Measurements from ENCODE around the gene DARS1.

Gene DARS1

DNA sequence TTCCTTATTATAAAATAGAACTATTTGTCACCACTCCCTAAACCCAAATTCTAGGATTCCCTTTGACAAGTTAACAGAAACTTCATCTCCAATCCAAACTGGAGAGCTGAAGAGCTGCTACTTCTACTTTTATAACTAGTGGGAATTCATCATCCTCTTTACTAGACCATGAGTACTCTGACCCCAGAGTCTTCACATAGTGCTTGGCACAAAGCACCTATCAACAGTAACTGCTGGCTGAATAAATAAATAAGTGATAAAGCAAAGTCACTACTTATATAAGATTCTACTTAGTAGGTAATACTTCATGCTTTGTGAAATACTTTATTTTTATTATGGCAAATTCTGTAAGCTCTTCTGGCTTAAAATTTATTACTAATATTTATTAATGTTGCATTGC, 49.5 kb downstream of the DARS1 start:
- no peaks in the 10 kb centered on the region for H3K9me3 ChIP-seq (ENCODE audit: insufficient read depth, low read length)
- TF ChIP-seq, protein P1, sequence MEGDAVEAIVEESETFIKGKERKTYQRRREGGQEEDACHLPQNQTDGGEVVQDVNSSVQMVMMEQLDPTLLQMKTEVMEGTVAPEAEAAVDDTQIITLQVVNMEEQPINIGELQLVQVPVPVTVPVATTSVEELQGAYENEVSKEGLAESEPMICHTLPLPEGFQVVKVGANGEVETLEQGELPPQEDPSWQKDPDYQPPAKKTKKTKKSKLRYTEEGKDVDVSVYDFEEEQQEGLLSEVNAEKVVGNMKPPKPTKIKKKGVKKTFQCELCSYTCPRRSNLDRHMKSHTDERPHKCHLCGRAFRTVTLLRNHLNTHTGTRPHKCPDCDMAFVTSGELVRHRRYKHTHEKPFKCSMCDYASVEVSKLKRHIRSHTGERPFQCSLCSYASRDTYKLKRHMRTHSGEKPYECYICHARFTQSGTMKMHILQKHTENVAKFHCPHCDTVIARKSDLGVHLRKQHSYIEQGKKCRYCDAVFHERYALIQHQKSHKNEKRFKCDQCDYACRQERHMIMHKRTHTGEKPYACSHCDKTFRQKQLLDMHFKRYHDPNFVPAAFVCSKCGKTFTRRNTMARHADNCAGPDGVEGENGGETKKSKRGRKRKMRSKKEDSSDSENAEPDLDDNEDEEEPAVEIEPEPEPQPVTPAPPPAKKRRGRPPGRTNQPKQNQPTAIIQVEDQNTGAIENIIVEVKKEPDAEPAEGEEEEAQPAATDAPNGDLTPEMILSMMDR (IDR thresholded peaks at IDR 0.05; ENCODE audit: low read depth, low read length): no peak
- TF ChIP-seq EZH2phosphoT487 (IDR thresholded peaks at IDR 0.05; ENCODE audit: low read depth): no peak
- H3K79me2 ChIP-seq (ENCODE audit: low read length): no peaks in the 10 kb centered on the region; the same call in 1 of the 2 replicates
- peaks cover 4% of the 10 kb centered on the region for H4K20me1 ChIP-seq (ENCODE audit: insufficient read depth, low read length)
- H3K4me2 ChIP-seq (ENCODE audit: low read length): no peak overlapping the region
- H3K4me3 ChIP-seq (ENCODE audit: low read length): no peak overlapping the region
- H3K4me1 ChIP-seq (ENCODE audit: low read length): no peaks in the 10 kb centered on the region
- H3K27me3 ChIP-seq (ENCODE audit: low read depth, low read length): no peaks in the 10 kb centered on the region
- no peak overlapping the region for H3K27ac ChIP-seq (ENCODE audit: low read length)
- H2AFZ ChIP-seq (ENCODE audit: low read depth, low read length): no peak overlapping the region
- H3K36me3 ChIP-seq (replicated peaks; ENCODE audit: low read depth, low read length): peaks cover 32% of the 10 kb centered on the region
- H3K9ac ChIP-seq (ENCODE audit: low read length): no peak overlapping the region

GRCh38 chr2:135931776-135932443, 53.5 kb downstream of the DARS1 start:
- TF ChIP-seq, protein P1 (IDR thresholded peaks at IDR 0.05; ENCODE audit: low read depth, low read length): no peak
- no peak for TF ChIP-seq EZH2phosphoT487 (IDR thresholded peaks at IDR 0.05; ENCODE audit: low read depth)
- Histone ChIP-seq H3K27ac (ENCODE audit: low read length) (no peak overlapping the region), H3K4me1 (ENCODE audit: low read length) (no peaks in the 10 kb centered on the region), H3K4me3 (ENCODE audit: low read length) (no peak overlapping the region), H3K9ac (ENCODE audit: low read length) (no peak overlapping the region), H3K27me3 (ENCODE audit: low read depth, low read length) (no peaks in the 10 kb centered on the region), H2AFZ (ENCODE audit: low read depth, low read length) (no peak overlapping the region), H3K79me2 (ENCODE audit: low read length) (no peaks in the 10 kb centered on the region; the same call in 1 of the 2 replicates), H4K20me1 (ENCODE audit: insufficient read depth, low read length) (peaks cover 4% of the 10 kb centered on the region), H3K36me3 (replicated peaks; ENCODE audit: low read depth, low read length) (peaks cover 53% of the 10 kb centered on the region), H3K9me3 (ENCODE audit: insufficient read depth, low read length) (no peaks in the 10 kb centered on the region), H3K4me2 (ENCODE audit: low read length) (no peak overlapping the region)

DNA sequence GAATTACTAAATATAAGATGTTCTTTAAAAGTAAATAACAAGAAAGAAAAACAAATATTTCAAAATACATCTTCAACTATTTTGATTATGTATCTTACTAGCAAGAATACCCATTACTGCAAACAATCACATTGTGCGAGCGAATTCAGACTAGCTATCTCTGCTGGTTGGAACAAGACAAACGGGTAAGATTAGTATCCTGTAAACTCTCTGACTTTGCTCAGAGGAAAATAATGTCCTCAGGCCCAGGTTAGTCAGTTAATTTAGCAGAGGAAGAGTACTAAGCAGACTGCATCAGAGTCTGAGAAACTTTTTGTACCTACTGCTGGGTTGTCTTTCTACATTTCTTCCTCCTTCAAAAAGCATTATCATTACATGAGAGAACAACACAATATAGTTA, 58.8 kb downstream of the DARS1 start:
- Histone ChIP-seq H3K36me3 (replicated peaks; ENCODE audit: low read depth, low read length) (peaks cover 38% of the 10 kb centered on the region), H3K4me3 (ENCODE audit: low read length) (no peak overlapping the region), H3K4me2 (ENCODE audit: low read length) (no peak overlapping the region), H2AFZ (ENCODE audit: low read depth, low read length) (no peak overlapping the region), H4K20me1 (ENCODE audit: insufficient read depth, low read length) (peaks cover 3% of the 10 kb centered on the region), H3K9me3 (ENCODE audit: insufficient read depth, low read length) (no peaks in the 10 kb centered on the region), H3K9ac (ENCODE audit: low read length) (no peak overlapping the region), H3K27me3 (ENCODE audit: low read depth, low read length) (no peaks in the 10 kb centered on the region), H3K79me2 (ENCODE audit: low read length) (no peaks in the 10 kb centered on the region), H3K4me1 (ENCODE audit: low read length) (no peaks in the 10 kb centered on the region), H3K27ac (ENCODE audit: low read length) (no peak overlapping the region)
- TF ChIP-seq EZH2phosphoT487 (IDR thresholded peaks at IDR 0.05; ENCODE audit: low read depth): no peak
- TF ChIP-seq, protein P1 (IDR thresholded peaks at IDR 0.05; ENCODE audit: low read depth, low read length): no peak

GRCh38 chr2:135925571-135925970, 59.9 kb downstream of the DARS1 start:
- Histone ChIP-seq H4K20me1 (ENCODE audit: insufficient read depth, low read length) (peaks cover 3% of the 10 kb centered on the region; the same call in 1 of the 2 replicates), H3K4me2 (ENCODE audit: low read length) (no peak overlapping the region), H3K9me3 (ENCODE audit: insufficient read depth, low read length) (no peaks in the 10 kb centered on the region), H3K9ac (ENCODE audit: low read length) (no peak overlapping the region), H3K36me3 (replicated peaks; ENCODE audit: low read depth, low read length) (peaks cover 29% of the 10 kb centered on the region), H3K4me3 (ENCODE audit: low read length) (no peak overlapping the region), H2AFZ (ENCODE audit: low read depth, low read length) (no peak overlapping the region), H3K79me2 (ENCODE audit: low read length) (no peaks in the 10 kb centered on the region), H3K27me3 (ENCODE audit: low read depth, low read length) (no peaks in the 10 kb centered on the region), H3K27ac (ENCODE audit: low read length) (no peak overlapping the region), H3K4me1 (ENCODE audit: low read length) (no peaks in the 10 kb centered on the region)
- TF ChIP-seq, protein P1 (IDR thresholded peaks at IDR 0.05; ENCODE audit: low read depth, low read length): no peak
- TF ChIP-seq EZH2phosphoT487 (IDR thresholded peaks at IDR 0.05; ENCODE audit: low read depth): no peak
